ENCODE measurements around the gene MYH6.

- no peak for TF ChIP-seq CTCF (IDR thresholded peaks at IDR 0.05)
- no peak for TF ChIP-seq POLR2AphosphoS5 (IDR thresholded peaks at IDR 0.05)
- TF ChIP-seq POLR2A (IDR thresholded peaks at IDR 0.05), result no peak
- no peak for TF ChIP-seq EP300 (IDR thresholded peaks at IDR 0.05; ENCODE audit: low read depth)
Measured at GRCh38 chr14:23408307-23408630, 196 bp upstream of the MYH6 start.
